Ishikawa (cell line): ENCODE results near the gene SERPINB10.

Experiments used
- EGR1 ChIP-seq: IDR thresholded peaks from 2 replicates; pipeline ENCODE4 v1.6.1; 2012
- TAF1 ChIP-seq: IDR thresholded peaks from 2 replicates; pipeline ENCODE4 v1.6.1; 2012; ENCODE audit warnings: low read depth, mild to moderate bottlenecking

GRCh38 chr18:63969942-63970808, 62.4 kb downstream of the SERPINB10 start, which contains the start of gene SERPINB8:
- TF ChIP-seq EGR1 (peak; percentile 55; the same call in 1 of the 2 replicates), TAF1 (no peak)
